H1 (cell line): ENCODE results near the gene RBL1. TPM values are rescaled to one million over a fixed set of nuclear protein-coding genes. Genes with fewer than 3 reads are reported as not detected.

Source experiments
- CTCF ChIA-PET: fragments of 300-600 bp; sonication (Branson Sonifier 250); formaldehyde crosslinking; loops from one replicate; lab custom pipeline; 2021; ENCODE audit not compliant: partially characterized antibody; lab: Charles Lee
- POLR2A ChIA-PET: fragments of 300-600 bp; sonication (Branson Sonifier 250); formaldehyde crosslinking; loops from one replicate; lab custom pipeline; 2021; ENCODE audit warnings: inconsistent platforms; ENCODE audit not compliant: partially characterized antibody; lab: Charles Lee
- DNase-seq, 2 experiments: peaks; one replicate each; pipeline versions ENCODE4 v3.0.0 to v3.0.0-alpha.2; 2010 to 2022; ENCODE audit warnings: low spot score in 2 of 2, low read depth in 1 of 2, mixed read lengths in 1 of 2
- FAIRE-seq: peaks from 2 replicates; lab custom pipeline; 2011; peaks lifted over from hg19 to GRCh38; lab: Jason Lieb, UNC
- H2AFZ ChIP-seq: 2 replicates; pipeline ENCODE4 v1.8.1; 2012; ENCODE audit warnings: low read length, inconsistent platforms
- H2AK5ac ChIP-seq: 2 replicates; pipeline ENCODE4 v1.6.1; 2013; ENCODE audit warnings: low read depth, low read length
- H2BK120ac ChIP-seq: replicated peaks from 2 replicates; pipeline ENCODE3; 2013; ENCODE audit warnings: low read depth, low read length, inconsistent platforms
- H2BK12ac ChIP-seq: 2 replicates; pipeline ENCODE4 v1.6.1; 2013; ENCODE audit warnings: low read depth, low read length
- H2BK15ac ChIP-seq: 2 replicates; pipeline ENCODE4 v1.6.1; 2013; ENCODE audit warnings: low read length
- H2BK20ac ChIP-seq: 2 replicates; pipeline ENCODE4 v1.6.1; 2013; ENCODE audit warnings: low read length
- H2BK5ac ChIP-seq: 2 replicates; pipeline ENCODE4 v1.6.1; 2013; ENCODE audit warnings: low read depth, low read length
- H3K14ac ChIP-seq: 2 replicates; pipeline ENCODE4 v1.6.1; 2013; ENCODE audit warnings: inconsistent platforms; ENCODE audit not compliant: insufficient read length
- H3K18ac ChIP-seq: 2 replicates; pipeline ENCODE4 v1.6.1; 2013; ENCODE audit warnings: low read length; ENCODE audit errors: extremely low read depth
- H3K23ac ChIP-seq: 2 replicates; pipeline ENCODE4 v1.6.1; 2013; ENCODE audit warnings: inconsistent platforms; ENCODE audit not compliant: insufficient read length
- H3K23me2 ChIP-seq: 2 replicates; pipeline ENCODE4 v1.6.1; 2013; ENCODE audit warnings: low read depth, low read length
- H3K27ac ChIP-seq: 2 replicates; pipeline ENCODE4 v1.6.1; 2011; ENCODE audit warnings: low read depth, low read length, inconsistent platforms
- H3K27me3 ChIP-seq, 4 experiments: replicated peaks in 1 of 4; 1 replicate in 1 of 4; 2 replicates in 3 of 4; pipeline versions ENCODE4 v1.6.1 to v1.8.1; 2011 to 2013; ENCODE audit warnings: low read length in 3 of 4, mild to moderate bottlenecking in 3 of 4, inconsistent platforms in 2 of 4, mixed read lengths in 2 of 4, moderate library complexity in 1 of 4; ENCODE audit not compliant: control insufficient read depth in 3 of 4, insufficient read depth in 3 of 4; ENCODE audit errors: extremely low read depth in 1 of 4
- H3K36me3 ChIP-seq, 4 experiments: 2 replicates each; pipeline versions ENCODE4 v1.6.1 to v1.8.1; 2011 to 2013; ENCODE audit warnings: mild to moderate bottlenecking in 4 of 4, low read length in 3 of 4, moderate library complexity in 2 of 4, control low read depth in 1 of 4, inconsistent platforms in 1 of 4; ENCODE audit not compliant: insufficient read depth in 4 of 4, control insufficient read depth in 2 of 4
- H3K4ac ChIP-seq: replicated peaks from 2 replicates; pipeline ENCODE3; 2013; ENCODE audit warnings: low read length, low read depth, mixed read lengths, inconsistent platforms; ENCODE audit not compliant: insufficient read length
- H3K4me1 ChIP-seq, 4 experiments: replicated peaks in 1 of 4; 1 replicate in 1 of 4; 2 replicates in 3 of 4; pipeline versions ENCODE4 v1.6.1 to v1.8.1; 2011 to 2013; ENCODE audit warnings: low read length in 3 of 4, inconsistent platforms in 2 of 4, mixed read lengths in 1 of 4; ENCODE audit not compliant: insufficient read depth in 4 of 4, control insufficient read depth in 3 of 4
- H3K4me2 ChIP-seq, 2 experiments: 2 replicates each; pipeline versions ENCODE4 v1.6.1 to v1.8.1; 2011 to 2013; ENCODE audit warnings: low read depth in 2 of 2, low read length in 2 of 2, control low read depth in 1 of 2, inconsistent platforms in 1 of 2, mild to moderate bottlenecking in 1 of 2; ENCODE audit not compliant: insufficient read depth in 1 of 2
- H3K4me3 ChIP-seq, 4 experiments: fragments of 200-600, 300-600 bp in 1 of 4; sonication (generic), shearing (Covaris generic), sonication (Bioruptor Twin) in 1 of 4; 2 replicates each; pipeline versions ENCODE4 v1.5.1 to v1.8.1; 2011 to 2016; ENCODE audit warnings: low read length in 4 of 4, low read depth in 3 of 4, control low read depth in 2 of 4, inconsistent platforms in 2 of 4, mild to moderate bottlenecking in 2 of 4, mixed read lengths in 1 of 4, moderate library complexity in 1 of 4; ENCODE audit not compliant: insufficient read depth in 2 of 4; ENCODE audit errors: extremely low read depth in 1 of 4
- H3K56ac ChIP-seq: replicated peaks from 2 replicates; pipeline ENCODE3; 2013; ENCODE audit warnings: low read depth, mild to moderate bottlenecking, mixed read lengths, low read length, inconsistent platforms; ENCODE audit not compliant: insufficient read length
- H3K79me1 ChIP-seq: 2 replicates; pipeline ENCODE4 v1.6.1; 2013; ENCODE audit warnings: low read depth, low read length, control low read depth
- H3K79me2 ChIP-seq, 2 experiments: 2 replicates each; pipeline versions ENCODE4 v1.6.1 to v1.8.1; 2012 to 2013; ENCODE audit warnings: low read length in 2 of 2, mild to moderate bottlenecking in 2 of 2, inconsistent platforms in 1 of 2; ENCODE audit not compliant: insufficient read depth in 2 of 2, control insufficient read depth in 1 of 2
- H3K9ac ChIP-seq, 4 experiments: replicated peaks in 1 of 4; 1 replicate in 1 of 4; 2 replicates in 3 of 4; pipeline versions ENCODE4 v1.6.1 to v1.8.1; 2011 to 2013; ENCODE audit warnings: low read depth in 3 of 4, low read length in 3 of 4, control low read depth in 2 of 4, mild to moderate bottlenecking in 2 of 4, moderate library complexity in 2 of 4, inconsistent platforms in 1 of 4; ENCODE audit errors: extremely low read depth in 1 of 4
- H3K9me3 ChIP-seq, 2 experiments: 2 replicates each; pipeline versions ENCODE4 v1.6.1 to v1.8.1; 2012 to 2013; ENCODE audit warnings: mild to moderate bottlenecking in 2 of 2, moderate library complexity in 2 of 2, control low read depth in 1 of 2, inconsistent platforms in 1 of 2, low read depth in 1 of 2, low read length in 1 of 2, mixed read lengths in 1 of 2; ENCODE audit not compliant: insufficient read depth in 2 of 2
- H4K20me1 ChIP-seq, 2 experiments: replicated peaks in 1 of 2; 2 replicates each; pipeline versions ENCODE3 to v1.8.1; 2011 to 2013; ENCODE audit warnings: inconsistent platforms in 2 of 2, low read length in 2 of 2, mild to moderate bottlenecking in 1 of 2; ENCODE audit not compliant: insufficient read depth in 2 of 2, control insufficient read depth in 1 of 2
- H4K5ac ChIP-seq: 2 replicates; pipeline ENCODE4 v1.6.1; 2013; ENCODE audit warnings: low read length, low read depth, mixed read lengths, inconsistent platforms; ENCODE audit not compliant: insufficient read length
- H4K8ac ChIP-seq: 2 replicates; pipeline ENCODE4 v1.8.0; 2013; ENCODE audit warnings: mild to moderate bottlenecking, moderate library complexity, low read length, inconsistent platforms; ENCODE audit not compliant: insufficient read depth; ENCODE audit errors: extremely low read depth
- H4K91ac ChIP-seq: replicated peaks from 2 replicates; pipeline ENCODE3; 2013; ENCODE audit warnings: low read length, mixed read lengths, inconsistent platforms; ENCODE audit not compliant: insufficient read length
- BACH1 ChIP-seq: IDR thresholded peaks from 2 replicates; pipeline ENCODE4 v1.6.1; 2012; ENCODE audit warnings: low read length, improper control_type of control experiment
- BCL11A ChIP-seq, 2 experiments: IDR thresholded peaks; one replicate each; pipeline ENCODE4 v1.6.1; 2011; ENCODE audit warnings: low read depth in 2 of 2, low read length in 2 of 2, mild to moderate bottlenecking in 2 of 2
- CHD2 ChIP-seq: IDR thresholded peaks from 2 replicates; pipeline ENCODE4 v1.6.1; 2012; ENCODE audit warnings: low read length, improper control_type of control experiment
- EGR1 ChIP-seq: IDR thresholded peaks from 2 replicates; pipeline ENCODE4 v1.6.1; 2011; ENCODE audit warnings: low read depth, low read length, borderline replicate concordance
- FOSL1 ChIP-seq: IDR thresholded peaks from 2 replicates; pipeline ENCODE4 v1.6.1; 2011; ENCODE audit warnings: mild to moderate bottlenecking, low read depth, low read length, moderate library complexity; ENCODE audit not compliant: insufficient read depth
- GABPA ChIP-seq: IDR thresholded peaks from 2 replicates; pipeline ENCODE4 v1.6.1; 2011; ENCODE audit warnings: mild to moderate bottlenecking, low read length, moderate library complexity, borderline replicate concordance; ENCODE audit not compliant: insufficient read depth
- HDAC2 ChIP-seq, 2 experiments: fragments of 300-600 bp in 1 of 2; sonication (generic) in 1 of 2; IDR thresholded peaks; 2 replicates each; pipeline ENCODE4 v1.6.1; 2011 to 2012; ENCODE audit warnings: low read depth in 2 of 2, low read length in 2 of 2, mild to moderate bottlenecking in 2 of 2, moderate library complexity in 2 of 2, borderline replicate concordance in 1 of 2, inconsistent platforms in 1 of 2
- JUN ChIP-seq: IDR thresholded peaks from 2 replicates; pipeline ENCODE4 v1.6.1; 2011; ENCODE audit warnings: low read depth, mild to moderate bottlenecking, improper control_type of control experiment, low read length
- MAX ChIP-seq: IDR thresholded peaks from 2 replicates; pipeline ENCODE4 v1.6.1; 2012; ENCODE audit warnings: inconsistent platforms
- NRF1 ChIP-seq: IDR thresholded peaks from 2 replicates; pipeline ENCODE4 v1.6.1; 2011; ENCODE audit warnings: mild to moderate bottlenecking, low read depth, low read length, improper control_type of control experiment
- SIN3A ChIP-seq, 2 experiments: IDR thresholded peaks in 1 of 2; conservative IDR thresholded peaks in 1 of 2; 2 replicates each; pipeline ENCODE4 v1.6.1; 2011 to 2012; ENCODE audit warnings: low read length in 2 of 2, improper control_type of control experiment in 1 of 2, low read depth in 1 of 2, mild to moderate bottlenecking in 1 of 2
- SIX5 ChIP-seq: IDR thresholded peaks from 2 replicates; pipeline ENCODE4 v1.6.1; 2011; ENCODE audit warnings: mild to moderate bottlenecking, low read depth, low read length
- SUZ12 ChIP-seq: fragments of 200-600 bp; sonication (generic); IDR thresholded peaks from 2 replicates; pipeline ENCODE4 v1.6.1; 2012; ENCODE audit warnings: mild to moderate bottlenecking, inconsistent platforms, low read length, moderate library complexity, mixed read lengths
- TAF7 ChIP-seq: optimal IDR thresholded peaks from 2 replicates; pipeline ENCODE3; 2011; ENCODE audit warnings: low read depth, mild to moderate bottlenecking, inconsistent platforms, low read length, moderate library complexity, borderline replicate concordance
- WGBS, 2 experiments: shearing (Covaris generic) in 1 of 2; methylation state at CpG; one replicate each; pipeline versions ENCODE4 v1.1.6 to v1.1.7; 2013 to 2015; ENCODE audit warnings: low lambda C conversion rate in 2 of 2, mixed read lengths in 2 of 2, inconsistent platforms in 1 of 2, low coverage in 1 of 2, missing lambda C conversion rate in 1 of 2; ENCODE audit not compliant: insufficient replicate concordance in 2 of 2, insufficient coverage in 1 of 2, insufficient read length in 1 of 2; ENCODE audit errors: extremely low coverage in 1 of 2, missing lambda C conversion rate in 1 of 2; 5-methylcytosine and 5-hydroxymethylcytosine counted together
- polyA plus RNA-seq, 7 experiments: library from polyadenylated mRNA; depleted of rRNA in 3 of 7; stranded (reverse) in 5 of 7; unstranded in 2 of 7; fragments of >200 nt in 5 of 7; fragments of 200-250 nt in 2 of 7; gene quantifications; 1 replicate in 5 of 7; 2 replicates in 1 of 7; 4 replicates in 1 of 7; pipeline versions ENCODE4 v1.2.1 to v1.2.3, GENCODE V29; 2011 to 2013; ENCODE audit warnings: missing spikeins in 2 of 7, mixed read lengths in 2 of 7
- total RNA-seq: library from RNA; stranded (reverse); fragmentation: NEBNext Ultra II Directional; extraction: Animal tissue kit (Norgen Biotek cat#: 25700); gene quantifications from 2 replicates; pipeline ENCODE4 v1.2.1, GENCODE V29; 2021

RBL1 gene
- total and polyA plus RNA-seq, 2 of the 8 experiments (the other 6 are each of a cell fraction or from before 2014, with no cell fraction given) = 3.2 to 12.3 TPM

DNA sequence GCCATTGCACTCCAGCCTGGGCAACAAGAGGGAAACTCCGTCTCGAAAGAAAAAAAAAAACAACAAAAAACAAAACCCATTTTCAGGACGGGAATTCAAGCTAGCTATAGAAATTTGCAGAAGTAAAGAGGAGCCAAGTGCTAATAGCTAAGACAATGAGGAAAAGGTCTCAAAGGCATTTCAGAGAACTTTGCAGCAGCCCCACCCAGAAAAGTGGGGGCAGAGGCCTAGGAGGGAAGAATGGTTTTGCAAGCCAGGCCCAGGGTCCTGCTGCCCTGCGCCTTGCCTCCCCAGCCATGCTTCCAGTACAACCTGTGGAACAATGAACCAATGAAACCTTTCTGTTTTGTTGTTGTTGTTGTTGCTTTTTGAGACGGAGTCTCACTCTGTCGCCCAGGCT is 106.0 kb downstream of the RBL1 start:
- H4K20me1 ChIP-seq = no peaks in the 10 kb centered on the region
- TF ChIP-seq FOSL1 (no peak), CHD2 (no peak), SIN3A (conservative IDR thresholded peaks at IDR 0.05 in 1 of 2, IDR thresholded peaks at IDR 0.05 in 1 of 2; ENCODE audit: low read depth in 1 of 2, low read length in 2 of 2) (no peak), JUN (no peak), EGR1 (no peak), BCL11A (IDR thresholded peaks at IDR 0.05; ENCODE audit: low read depth in 2 of 2, low read length in 2 of 2) (no peak), GABPA (no peak), BACH1 (no peak), NRF1 (no peak), SIX5 (no peak), SUZ12 (no peak), HDAC2 (IDR thresholded peaks at IDR 0.05; ENCODE audit: borderline replicate concordance in 1 of 2, low read depth in 2 of 2, low read length in 2 of 2) (no peak), TAF7 (no peak), MAX (no peak)

More for the DNA sequence above, 106.0 kb downstream of the RBL1 start:
- Histone ChIP-seq H3K27me3 (no peaks in the 10 kb centered on the region), H3K4me3 (no peak overlapping the region), H3K23me2 (no peaks in the 10 kb centered on the region), H3K4ac (no peak overlapping the region), H2BK20ac (no peak overlapping the region), H3K56ac (no peak overlapping the region), H3K18ac (no peak overlapping the region), H3K79me2 (no peaks in the 10 kb centered on the region), H3K14ac (no peak overlapping the region), H3K9ac (no peak overlapping the region), H2BK12ac (no peak overlapping the region), H3K23ac (no peak overlapping the region), H4K8ac (no peak overlapping the region), H2BK15ac (no peak overlapping the region), H2AFZ (no peak overlapping the region), H3K4me1 (no peaks in the 10 kb centered on the region), H2BK120ac (no peak overlapping the region), H3K9me3 (peaks cover 10 to 14% of the 10 kb centered on the region in 2 experiments), H3K4me2 (no peak overlapping the region), H4K91ac (no peak overlapping the region), H3K27ac (no peak overlapping the region), H2AK5ac (no peak overlapping the region), H4K5ac (no peak overlapping the region), H2BK5ac (peak overlapping the region; percentile 49; the same call in 1 of the 2 replicates), H3K79me1 (no peaks in the 10 kb centered on the region), H3K36me3 (peaks cover 0 to 7% (median 3%) of the 10 kb centered on the region in 4 experiments; a peak in 2 of 8 replicates)
- POLR2A ChIA-PET = interaction anchor here (0.8 kb wide), 1 partner anchor 81 kb away, joined by 3 read pairs; no protein-coding TSS in a partner anchor
- FAIRE-seq (no peak), DNase-seq (no peak)
- CTCF ChIA-PET = interaction anchor here (0.7 kb wide), 1 partner anchor 70 kb away, joined by 3 read pairs; no protein-coding TSS in a partner anchor
- WGBS, 2 experiments = 90% methylated on average over 6 of the region's 6 CpGs; no CpG with 5 or more reads in 1 of the 2 experiments
